Activated T-helper 17 cell treated with anti-CD3 and anti-CD28 coated beads, Interleukin-2, amount 50 U/mL, for 72 hours (primary cell): ENCODE data around the gene CCDC51. TPM values are rescaled to one million over a fixed set of nuclear protein-coding genes. Genes with fewer than 3 reads are reported as not detected.
"Not testable (repeated sequence)": the region's sequence is repeated elsewhere in the genome, so short reads cannot be mapped to it uniquely, and the experiment has no call there.

Source experiments
- ATAC-seq: fragments of 150-1000 bp; cut with Tn5 transposase; replicated peaks from 2 replicates; pipeline ENCODE4 v1.10.0; 2021; ENCODE audit warnings: mild to moderate bottlenecking, moderate library complexity
- H3K27ac Mint-ChIP-seq: one replicate; pipeline ENCODE4 v1.8.0; 2022; ENCODE audit warnings: mixed read lengths
- H3K27me3 Mint-ChIP-seq: one replicate; pipeline ENCODE4 v1.8.0; 2022; ENCODE audit warnings: mixed read lengths
- H3K36me3 Mint-ChIP-seq: one replicate; pipeline ENCODE4 v1.8.0; 2022; ENCODE audit warnings: low read depth, mild to moderate bottlenecking, mixed read lengths
- H3K4me1 Mint-ChIP-seq: one replicate; pipeline ENCODE4 v1.8.0; 2022; ENCODE audit warnings: mixed read lengths
- H3K4me3 Mint-ChIP-seq: one replicate; pipeline ENCODE4 v1.8.0; 2022; ENCODE audit warnings: mild to moderate bottlenecking, mixed read lengths
- H3K9me3 Mint-ChIP-seq: one replicate; pipeline ENCODE4 v1.8.0; 2022; ENCODE audit warnings: mixed read lengths
- total RNA-seq, 2 donors: library from RNA; stranded (reverse); gene quantifications; one replicate each; pipeline ENCODE4 v1.2.3, GENCODE V29; 2022

Gene CCDC51
- total RNA-seq, result 10 to 100 TPM; 15.5 to 28.4 TPM

- peak; percentile 98 for ATAC-seq
- peak within 1 kb of the TSS; percentile 91 for H3K27ac Mint-ChIP-seq
- H3K27me3 Mint-ChIP-seq, result no peaks in the 10 kb centered on the region
- H3K9me3 Mint-ChIP-seq, result no peaks in the 10 kb centered on the region
- peak within 1 kb of the TSS; percentile 93 for H3K4me3 Mint-ChIP-seq
- H3K36me3 Mint-ChIP-seq, result peaks cover 53% of the 10 kb centered on the region
- peaks cover 16% of the 10 kb centered on the region for H3K4me1 Mint-ChIP-seq
Observed at GRCh38 chr3:48439820-48440589, at the start of gene CCDC51, which contains the start of gene TMA7. Gene CCDC51, minus strand, starts transcription at chr3:48440119. Its CDS starts 4,991 bp downstream, at chr3:48435128. Gene TMA7, plus strand, starts transcription at chr3:48440257. Its CDS starts 40 bp downstream, at chr3:48440297.

- Mint-ChIP-seq H3K9me3 (no peaks in the 10 kb centered on the region), H3K36me3 (no peaks in the 10 kb centered on the region), H3K4me1 (no peaks in the 10 kb centered on the region), H3K27me3 (no peaks in the 10 kb centered on the region), H3K4me3 (no peak overlapping the region), H3K27ac (no peak overlapping the region)
- ATAC-seq, result no peak
Observed at GRCh38 chr3:48486952-48487351, 47.0 kb upstream of the CCDC51 start.

- not testable (repeated sequence) for H3K9me3 Mint-ChIP-seq, H3K27ac Mint-ChIP-seq, ATAC-seq, H3K4me3 Mint-ChIP-seq, H3K27me3 Mint-ChIP-seq
- Mint-ChIP-seq H3K36me3 (peaks cover 10% of the 10 kb centered on the region), H3K4me1 (peaks cover 17% of the 10 kb centered on the region)
Observed at GRCh38 chr3:48482822-48483221, 42.9 kb upstream of the CCDC51 start.

GRCh38 chr3:48480891-48481290 lies 41.0 kb upstream of the CCDC51 start:
- Mint-ChIP-seq H3K36me3 (peaks cover 10% of the 10 kb centered on the region), H3K4me1 (peaks cover 22% of the 10 kb centered on the region)
- H3K4me3 Mint-ChIP-seq, H3K27me3 Mint-ChIP-seq, H3K9me3 Mint-ChIP-seq, ATAC-seq, H3K27ac Mint-ChIP-seq: not testable (repeated sequence)

GRCh38 chr3:48478626-48479555 lies 39.0 kb upstream of the CCDC51 start:
- no peaks in the 10 kb centered on the region for H3K27me3 Mint-ChIP-seq
- H3K36me3 Mint-ChIP-seq, result peaks cover 14% of the 10 kb centered on the region
- H3K9me3 Mint-ChIP-seq, result no peaks in the 10 kb centered on the region
- peak overlapping the region; percentile 88 for H3K27ac Mint-ChIP-seq
- H3K4me3 Mint-ChIP-seq, result peak overlapping the region; percentile 81
- peak; percentile 80 for ATAC-seq
- peaks cover 26% of the 10 kb centered on the region for H3K4me1 Mint-ChIP-seq

- Mint-ChIP-seq H3K27me3 (no peaks in the 10 kb centered on the region), H3K4me3 (peak overlapping the region; percentile 81), H3K4me1 (peaks cover 32% of the 10 kb centered on the region), H3K36me3 (peaks cover 17% of the 10 kb centered on the region), H3K27ac (peak overlapping the region; percentile 88), H3K9me3 (no peaks in the 10 kb centered on the region)
- ATAC-seq, result no peak
Observed at GRCh38 chr3:48477959-48478520, 38.1 kb upstream of the CCDC51 start.

GRCh38 chr3:48476426-48477053 lies 36.6 kb upstream of the CCDC51 start:
- Mint-ChIP-seq H3K27ac (no peak overlapping the region), H3K4me1 (peaks cover 36% of the 10 kb centered on the region), H3K9me3 (no peaks in the 10 kb centered on the region), H3K4me3 (no peak overlapping the region), H3K36me3 (peaks cover 22% of the 10 kb centered on the region), H3K27me3 (no peaks in the 10 kb centered on the region)
- no peak for ATAC-seq

- no peaks in the 10 kb centered on the region for H3K9me3 Mint-ChIP-seq
- ATAC-seq, result no peak
- peaks cover 27% of the 10 kb centered on the region for H3K36me3 Mint-ChIP-seq
- H3K4me1 Mint-ChIP-seq, result peaks cover 37% of the 10 kb centered on the region
- no peak overlapping the region for H3K4me3 Mint-ChIP-seq
- H3K27ac Mint-ChIP-seq, result peak overlapping the region; percentile 39
- no peaks in the 10 kb centered on the region for H3K27me3 Mint-ChIP-seq
Observed at GRCh38 chr3:48475188-48475587, 35.3 kb upstream of the CCDC51 start.

GRCh38 chr3:48474619-48475018 lies 34.7 kb upstream of the CCDC51 start:
- Mint-ChIP-seq H3K27me3 (no peaks in the 10 kb centered on the region), H3K9me3 (no peaks in the 10 kb centered on the region), H3K4me1 (peaks cover 43% of the 10 kb centered on the region), H3K27ac (peak overlapping the region; percentile 39), H3K4me3 (peak overlapping the region; percentile 2), H3K36me3 (peaks cover 33% of the 10 kb centered on the region)
- no peak for ATAC-seq

- H3K4me1 Mint-ChIP-seq, result peaks cover 44% of the 10 kb centered on the region
- not testable (repeated sequence) for H3K27ac Mint-ChIP-seq, H3K4me3 Mint-ChIP-seq, H3K9me3 Mint-ChIP-seq, ATAC-seq, H3K27me3 Mint-ChIP-seq
- H3K36me3 Mint-ChIP-seq, result peaks cover 36% of the 10 kb centered on the region
Observed at GRCh38 chr3:48474031-48474430, 34.1 kb upstream of the CCDC51 start.

- peaks cover 43% of the 10 kb centered on the region for H3K4me1 Mint-ChIP-seq
- peak overlapping the region; percentile 94 for H3K27ac Mint-ChIP-seq
- H3K9me3 Mint-ChIP-seq, result no peaks in the 10 kb centered on the region
- no peaks in the 10 kb centered on the region for H3K27me3 Mint-ChIP-seq
- no peak for ATAC-seq
- peaks cover 36% of the 10 kb centered on the region for H3K36me3 Mint-ChIP-seq
- peak overlapping the region; percentile 97 for H3K4me3 Mint-ChIP-seq
Observed at GRCh38 chr3:48473617-48473952, 33.7 kb upstream of the CCDC51 start.

GRCh38 chr3:48472923-48473616 lies 33.2 kb upstream of the CCDC51 start:
- Mint-ChIP-seq H3K9me3 (no peaks in the 10 kb centered on the region), H3K36me3 (peaks cover 38% of the 10 kb centered on the region), H3K4me3 (peak overlapping the region; percentile 97), H3K27me3 (no peaks in the 10 kb centered on the region), H3K27ac (peak overlapping the region; percentile 94), H3K4me1 (peaks cover 39% of the 10 kb centered on the region)
- peak; percentile 88 for ATAC-seq

- Mint-ChIP-seq H3K27me3 (no peaks in the 10 kb centered on the region), H3K27ac (peak overlapping the region; percentile 94), H3K36me3 (peaks cover 43% of the 10 kb centered on the region), H3K9me3 (no peaks in the 10 kb centered on the region), H3K4me1 (peaks cover 39% of the 10 kb centered on the region), H3K4me3 (peak overlapping the region; percentile 97)
- ATAC-seq, result peak; percentile 33
Observed at GRCh38 chr3:48472673-48472922, 32.7 kb upstream of the CCDC51 start.

- Mint-ChIP-seq H3K36me3 (peaks cover 66% of the 10 kb centered on the region), H3K27me3 (no peaks in the 10 kb centered on the region), H3K4me1 (peaks cover 45% of the 10 kb centered on the region), H3K27ac (peak overlapping the region; percentile 85), H3K4me3 (peak overlapping the region; percentile 97), H3K9me3 (no peaks in the 10 kb centered on the region)
- no peak for ATAC-seq
Observed at GRCh38 chr3:48470286-48470685, 30.4 kb upstream of the CCDC51 start.
